GM12873 (cell line): ENCODE data around the gene GSAP.

Source experiments
- CTCF ChIP-seq: IDR thresholded peaks from 2 replicates; pipeline ENCODE4 v1.5.1; 2012; ENCODE audit warnings: low read depth, mild to moderate bottlenecking, moderate library complexity, low read length, control low read depth; ENCODE audit not compliant: insufficient read depth; ENCODE audit errors: missing control alignments

The GSAP gene

GRCh38 chr7:77293046-77293445 lies 123.1 kb downstream of the GSAP start:
- peak; percentile 37 for TF ChIP-seq CTCF

GRCh38 chr7:77290425-77290824 lies 125.7 kb downstream of the GSAP start:
- TF ChIP-seq CTCF = no peak

GRCh38 chr7:77289387-77289786 lies 126.8 kb downstream of the GSAP start:
- TF ChIP-seq CTCF = no peak

GRCh38 chr7:77288676-77289320 lies 127.4 kb downstream of the GSAP start:
- TF ChIP-seq CTCF = no peak

GRCh38 chr7:77284616-77285015 lies 131.5 kb downstream of the GSAP start:
- no peak for TF ChIP-seq CTCF

GRCh38 chr7:77284005-77284404 lies 132.1 kb downstream of the GSAP start:
- no peak for TF ChIP-seq CTCF

- TF ChIP-seq CTCF = no peak
These were observed 133.3 kb downstream of the GSAP start for GRCh38 chr7:77282897-77283296.
